Omental fat pad (tissue), 4 donors: ENCODE data around the gene DCBLD2. TPM values are rescaled to one million over a fixed set of nuclear protein-coding genes. Genes with fewer than 3 reads are reported as not detected.

ENCODE experiments used
- ATAC-seq: fragments of 150-250 bp; one replicate; pipeline ENCODE4 v1.9.1; 2016; ENCODE audit warnings: mild to moderate bottlenecking, moderate library complexity; ENCODE audit not compliant: low FRiP score
- DNase-seq: peaks from one replicate; pipeline ENCODE4 v3.0.0-alpha.2; 2019; ENCODE audit warnings: low spot score
- CTCF ChIP-seq, 3 donors: fragments of 450-650 bp; IDR thresholded peaks; one replicate each; pipeline ENCODE4 v1.5.1; 2016 to 2017; ENCODE audit warnings: antibody characterized with exemption in 3 of 3, mild to moderate bottlenecking in 3 of 3, moderate library complexity in 2 of 3
- total RNA-seq, 4 donors: library from RNA; depleted of rRNA; stranded (reverse); fragments of >200 nt; gene quantifications; one replicate each; pipeline ENCODE4 v1.1.0, GENCODE V29; 2016

DCBLD2 gene
- total RNA-seq, 4 donors from 2014 or later, result 25.5 to 40.1 (median 33.0) TPM

GRCh38 chr3:98829246-98829832, 72.2 kb downstream of the DCBLD2 start:
- no peak for ATAC-seq

GRCh38 chr3:98827221-98827920, 74.1 kb downstream of the DCBLD2 start:
- no peak for TF ChIP-seq CTCF (IDR thresholded peaks at IDR 0.05)
- DNase-seq (no peak), ATAC-seq (no peak)

More at GRCh38 chr3:98829246-98829832, 72.2 kb downstream of the DCBLD2 start:
- DNase-seq, result no peak
- TF ChIP-seq CTCF (IDR thresholded peaks at IDR 0.05), result no peak

GRCh38 chr3:98826126-98826525, 75.4 kb downstream of the DCBLD2 start:
- no peak for TF ChIP-seq CTCF (IDR thresholded peaks at IDR 0.05)
- no peak for DNase-seq
- ATAC-seq, result no peak

GRCh38 chr3:98824256-98824655, 77.2 kb downstream of the DCBLD2 start:
- ATAC-seq, result no peak
- TF ChIP-seq CTCF (IDR thresholded peaks at IDR 0.05), result no peak
- no peak for DNase-seq

GRCh38 chr3:98823791-98824190, 77.7 kb downstream of the DCBLD2 start:
- TF ChIP-seq CTCF (IDR thresholded peaks at IDR 0.05), result no peak
- DNase-seq, result no peak
- ATAC-seq, result no peak

GRCh38 chr3:98821063-98821462, 80.4 kb downstream of the DCBLD2 start:
- no peak for DNase-seq
- no peak for TF ChIP-seq CTCF (IDR thresholded peaks at IDR 0.05)
- no peak for ATAC-seq

GRCh38 chr3:98817547-98818041, 83.9 kb downstream of the DCBLD2 start:
- ATAC-seq (peak; percentile 89), DNase-seq (no peak)
- peak in 1 of 3 donors; percentile 51 for TF ChIP-seq CTCF (IDR thresholded peaks at IDR 0.05)
